Caco-2 (cell line): ENCODE data around the gene LMBR1. TPM values are rescaled to one million over a fixed set of nuclear protein-coding genes. Genes with fewer than 3 reads are reported as not detected.
"Not testable (repeated sequence)": the region's sequence is repeated elsewhere in the genome, so short reads cannot be mapped to it uniquely, and the experiment has no call there.

Experiments used
- BruUV-seq: library from RNA; stranded (reverse); fragments of 400-500 nt; replicated peaks from 2 replicates; lab custom pipeline; 2021; lab: Mats Ljungman, UMichigan
- CTCF ChIA-PET: fragments of 300-600 bp; sonication (Branson Sonifier 250); formaldehyde crosslinking; loops from one replicate; lab custom pipeline; 2022; ENCODE audit warnings: antibody characterized with exemption; lab: Charles Lee
- POLR2A ChIA-PET: fragments of 300-600 bp; sonication (Branson Sonifier 250); formaldehyde crosslinking; loops from one replicate; lab custom pipeline; 2022; ENCODE audit warnings: antibody characterized with exemption; lab: Charles Lee
- DNase-seq, 2 experiments: peaks; one replicate each; pipeline versions ENCODE4 v3.0.0 to v3.0.0-alpha.2; 2020 to 2022
- H3K27me3 ChIP-seq: replicated peaks from 2 replicates; pipeline ENCODE4 v1.6.0; 2011; ENCODE audit warnings: low read length; ENCODE audit not compliant: control insufficient read depth, insufficient read depth
- H3K36me3 ChIP-seq: 2 replicates; pipeline ENCODE4 v1.5.1; 2011; ENCODE audit warnings: low read length; ENCODE audit not compliant: control insufficient read depth, insufficient read depth
- H3K4me1 ChIP-seq: fragments of 250-450 bp; sonication (Bioruptor Pico); 2 replicates; pipeline ENCODE4 v1.5.1; 2020; ENCODE audit warnings: mild to moderate bottlenecking
- H3K4me3 ChIP-seq: 2 replicates; pipeline ENCODE4 v1.5.1; 2011; ENCODE audit warnings: low read depth, mild to moderate bottlenecking, control low read depth, low read length
- H3K9me3 ChIP-seq: fragments of 250-450 bp; sonication (Bioruptor Pico); 2 replicates; pipeline ENCODE4 v1.5.1; 2020; ENCODE audit warnings: mild to moderate bottlenecking, moderate library complexity
- H3K27ac Mint-ChIP-seq: one replicate; pipeline ENCODE4 v1.8.0; 2022; ENCODE audit warnings: mixed read lengths; ENCODE audit not compliant: unreplicated experiment
- H3K27me3 Mint-ChIP-seq: one replicate; pipeline ENCODE4 v1.8.0; 2022; ENCODE audit warnings: mixed read lengths; ENCODE audit not compliant: insufficient read depth, unreplicated experiment
- H3K36me3 Mint-ChIP-seq: one replicate; pipeline ENCODE4 v1.8.0; 2022; ENCODE audit warnings: mild to moderate bottlenecking, mixed read lengths; ENCODE audit not compliant: insufficient read depth, unreplicated experiment
- H3K4me1 Mint-ChIP-seq: one replicate; pipeline ENCODE4 v1.8.0; 2022; ENCODE audit warnings: low read depth, mixed read lengths; ENCODE audit not compliant: unreplicated experiment
- H3K4me3 Mint-ChIP-seq: one replicate; pipeline ENCODE4 v1.8.0; 2022; ENCODE audit warnings: mild to moderate bottlenecking, moderate library complexity, mixed read lengths; ENCODE audit not compliant: unreplicated experiment
- H3K9me3 Mint-ChIP-seq: one replicate; pipeline ENCODE4 v1.8.0; 2022; ENCODE audit warnings: mixed read lengths; ENCODE audit not compliant: unreplicated experiment
- CTCF ChIP-seq, 2 experiments: fragments of 200-600 bp in 1 of 2; IDR thresholded peaks; 1 replicate in 1 of 2; 2 replicates in 1 of 2; pipeline versions ENCODE4 v1.5.1 to v1.8.0; 2011 to 2022; ENCODE audit warnings: antibody characterized with exemption in 1 of 2, control low read depth in 1 of 2, inconsistent platforms in 1 of 2, low read depth in 1 of 2, low read length in 1 of 2, mild to moderate bottlenecking in 1 of 2, moderate library complexity in 1 of 2; ENCODE audit not compliant: insufficient read depth in 1 of 2, severe bottlenecking in 1 of 2, unreplicated experiment in 1 of 2
- intact Hi-C: fragments of 100-400 bp; cut with micrococcal nuclease; formaldehyde crosslinking; loops from one replicate; pipeline ENCODE4 v1.10.0; 2022; ENCODE audit not compliant: unreplicated experiment
- total RNA-seq: library from RNA; stranded (reverse); gene quantifications from 2 replicates; pipeline ENCODE4 v1.2.3, GENCODE V29; 2022

Gene LMBR1
- total RNA-seq, 1 experiment from 2014 or later: 77.9 TPM

- no peaks in the 10 kb centered on the region for H3K4me1 Mint-ChIP-seq
- Histone ChIP-seq H3K9me3 (no peaks in the 10 kb centered on the region), H3K4me1 (no peaks in the 10 kb centered on the region), H3K4me3 (no peak overlapping the region), H3K36me3 (no peaks in the 10 kb centered on the region), H3K27me3 (no peaks in the 10 kb centered on the region)
- H3K9me3 Mint-ChIP-seq: no peaks in the 10 kb centered on the region
- no peaks in the 10 kb centered on the region for H3K36me3 Mint-ChIP-seq
- no peaks in the 10 kb centered on the region for H3K27me3 Mint-ChIP-seq
- intact Hi-C loops: no loop called here
- TF ChIP-seq CTCF (IDR thresholded peaks at IDR 0.05; ENCODE audit: insufficient read depth in 1 of 2, low read depth in 1 of 2, low read length in 1 of 2, severe bottlenecking in 1 of 2, unreplicated experiment in 1 of 2): no peak
- H3K4me3 Mint-ChIP-seq: no peak overlapping the region
- POLR2A ChIA-PET: no interaction called here
- CTCF ChIA-PET: no interaction called here
- BruUV-seq: no TSS peak
- DNase-seq: no peak
- H3K27ac Mint-ChIP-seq: no peak overlapping the region
Measured at GRCh38 chr7:156928406-156928747, 35.4 kb upstream of the LMBR1 start.

- H3K4me1 Mint-ChIP-seq: no peaks in the 10 kb centered on the region
- no peaks in the 10 kb centered on the region for H3K9me3 ChIP-seq
- intact Hi-C loops: no loop called here
- H3K36me3 Mint-ChIP-seq: no peaks in the 10 kb centered on the region
- no peaks in the 10 kb centered on the region for H3K27me3 Mint-ChIP-seq
- H3K4me1 ChIP-seq: no peaks in the 10 kb centered on the region
- no peak for TF ChIP-seq CTCF (IDR thresholded peaks at IDR 0.05; ENCODE audit: insufficient read depth in 1 of 2, low read depth in 1 of 2, low read length in 1 of 2, severe bottlenecking in 1 of 2, unreplicated experiment in 1 of 2)
- H3K27me3 ChIP-seq: no peaks in the 10 kb centered on the region
- POLR2A ChIA-PET: interaction anchor here (0.7 kb wide), 1 partner anchor 24 kb away, joined by 3 read pairs; no protein-coding TSS in a partner anchor
- CTCF ChIA-PET: no interaction called here
- H3K9me3 Mint-ChIP-seq: no peaks in the 10 kb centered on the region
- H3K36me3 ChIP-seq: no peaks in the 10 kb centered on the region
- DNase-seq: no peak
- no TSS peak for BruUV-seq
- no peak overlapping the region for H3K27ac Mint-ChIP-seq
- no peak overlapping the region for H3K4me3 Mint-ChIP-seq
- no peak overlapping the region for H3K4me3 ChIP-seq
Measured at GRCh38 chr7:156927571-156928405, 34.8 kb upstream of the LMBR1 start.

- POLR2A ChIA-PET, H3K4me1 Mint-ChIP-seq, H3K27ac Mint-ChIP-seq, H3K27me3 ChIP-seq, DNase-seq, CTCF ChIA-PET, H3K27me3 Mint-ChIP-seq, H3K9me3 ChIP-seq, intact Hi-C loops, H3K4me1 ChIP-seq, H3K4me3 ChIP-seq, H3K9me3 Mint-ChIP-seq, H3K36me3 Mint-ChIP-seq, H3K36me3 ChIP-seq, BruUV-seq, H3K4me3 Mint-ChIP-seq: not testable (repeated sequence)
Measured at GRCh38 chr7:156925821-156926220, 32.8 kb upstream of the LMBR1 start.

GRCh38 chr7:156922304-156922703 lies 29.3 kb upstream of the LMBR1 start:
- H3K36me3 Mint-ChIP-seq, CTCF ChIA-PET, H3K4me3 Mint-ChIP-seq, H3K27ac Mint-ChIP-seq, H3K9me3 ChIP-seq, H3K4me1 Mint-ChIP-seq, intact Hi-C loops, H3K27me3 ChIP-seq, H3K4me1 ChIP-seq, H3K9me3 Mint-ChIP-seq, H3K36me3 ChIP-seq, BruUV-seq, DNase-seq, H3K4me3 ChIP-seq, H3K27me3 Mint-ChIP-seq, POLR2A ChIA-PET: not testable (repeated sequence)

GRCh38 chr7:156920487-156921373 lies 27.7 kb upstream of the LMBR1 start:
- CTCF ChIA-PET, H3K4me3 ChIP-seq, H3K4me3 Mint-ChIP-seq, H3K36me3 Mint-ChIP-seq, BruUV-seq, H3K4me1 ChIP-seq, DNase-seq, POLR2A ChIA-PET, H3K9me3 Mint-ChIP-seq, H3K27me3 Mint-ChIP-seq, H3K27ac Mint-ChIP-seq, H3K4me1 Mint-ChIP-seq, intact Hi-C loops, H3K9me3 ChIP-seq, H3K36me3 ChIP-seq, H3K27me3 ChIP-seq: not testable (repeated sequence)
